SU-DHL-6 (cell line): ENCODE measurements around the gene TMEM232.

Source experiments
- H2AFZ ChIP-seq: fragments of 200-600 bp; sonication (generic); 2 replicates; pipeline ENCODE4 v1.6.1; 2014; ENCODE audit warnings: low read depth, mild to moderate bottlenecking, moderate library complexity, mixed read lengths, antibody characterized with exemption, low read length; ENCODE audit not compliant: severe bottlenecking
- H3F3A ChIP-seq: fragments of 200-600 bp; shearing (Covaris generic); 2 replicates; pipeline ENCODE4 v1.6.0; 2016; ENCODE audit warnings: antibody characterized with exemption, mild to moderate bottlenecking; ENCODE audit not compliant: insufficient read depth
- H3K27ac ChIP-seq: fragments of 200-600 bp; sonication (generic); 2 replicates; pipeline ENCODE4 v1.5.1; 2016; ENCODE audit warnings: low read depth, mild to moderate bottlenecking, low read length, moderate library complexity, mixed read lengths
- H3K27me3 ChIP-seq: fragments of 200-600 bp; sonication (generic), shearing (Covaris generic); 2 replicates; pipeline ENCODE4 v1.6.0; 2014; ENCODE audit warnings: mild to moderate bottlenecking, low read length
- H3K36me3 ChIP-seq: fragments of 200-600 bp; sonication (generic); 2 replicates; pipeline ENCODE4 v1.6.1; 2014; ENCODE audit warnings: mild to moderate bottlenecking, low read length, mixed read lengths
- H3K4me2 ChIP-seq: fragments of 300-600, 200-600 bp; shearing (Covaris generic), sonication (generic); 2 replicates; pipeline ENCODE4 v1.6.0; 2014; ENCODE audit warnings: low read length, low read depth, mild to moderate bottlenecking; ENCODE audit not compliant: poor library complexity, severe bottlenecking
- H3K4me3 ChIP-seq: fragments of 200-600 bp; sonication (generic); 2 replicates; pipeline ENCODE4 v1.5.1; 2014; ENCODE audit warnings: antibody characterized with exemption, low read length, mild to moderate bottlenecking, mixed read lengths; ENCODE audit not compliant: insufficient read depth, poor library complexity, severe bottlenecking
- H3K79me2 ChIP-seq: fragments of 200-600 bp; sonication (generic); 2 replicates; pipeline ENCODE4 v1.6.1; 2014; ENCODE audit warnings: mild to moderate bottlenecking, low read length, moderate library complexity; ENCODE audit not compliant: insufficient read depth
- H3K9ac ChIP-seq: fragments of 200-600 bp; sonication (generic); 2 replicates; pipeline ENCODE4 v1.7.0; 2014; ENCODE audit warnings: mild to moderate bottlenecking, low read length
- H3K9me2 ChIP-seq: fragments of 200-600 bp; sonication (generic); replicated peaks from 2 replicates; pipeline ENCODE4 v1.6.1; 2014; ENCODE audit warnings: low read length; ENCODE audit not compliant: insufficient read depth
- H3K9me3 ChIP-seq: fragments of 200-600 bp; sonication (generic); 2 replicates; pipeline ENCODE4 v1.6.1; 2014; ENCODE audit warnings: low read length, mixed read lengths; ENCODE audit not compliant: insufficient read depth
- H4K20me1 ChIP-seq: fragments of 200-600 bp; sonication (generic); 2 replicates; pipeline ENCODE4 v1.6.1; 2014; ENCODE audit warnings: low read depth, mild to moderate bottlenecking, antibody characterized with exemption, low read length, moderate library complexity, mixed read lengths
- CTCF ChIP-seq: fragments of 200-600 bp; sonication (generic); IDR thresholded peaks from one replicate; pipeline ENCODE4 v1.5.1; 2017; ENCODE audit warnings: antibody characterized with exemption, mild to moderate bottlenecking, low read length, moderate library complexity; ENCODE audit not compliant: insufficient read depth, poor library complexity, severe bottlenecking
- EZH2phosphoT487 ChIP-seq: fragments of 200-600 bp; sonication (generic), shearing (Covaris generic); conservative IDR thresholded peaks from 2 replicates; pipeline ENCODE4 v1.6.1; 2018; ENCODE audit warnings: mild to moderate bottlenecking, antibody characterized with exemption, low read length, moderate library complexity, mixed read lengths

The TMEM232 gene

GRCh38 chr5:110751902-110752762 is 25.7 kb upstream of the TMEM232 start:
- Histone ChIP-seq H3K9ac (no peak overlapping the region), H3K4me2 (peak overlapping the region; percentile 25), H2AFZ (no peak overlapping the region), H4K20me1 (no peaks in the 10 kb centered on the region), H3K27me3 (no peaks in the 10 kb centered on the region), H3K9me3 (no peaks in the 10 kb centered on the region), H3K4me3 (no peak overlapping the region), H3K27ac (peak overlapping the region; percentile 26; the same call in 1 of the 2 replicates), H3K9me2 (no peaks in the 10 kb centered on the region), H3K79me2 (no peaks in the 10 kb centered on the region), H3K36me3 (peaks cover 19% of the 10 kb centered on the region; the same call in 1 of the 2 replicates), H3F3A (peaks cover 18% of the 10 kb centered on the region; the same call in 1 of the 2 replicates)
- TF ChIP-seq CTCF (no peak), EZH2phosphoT487 (no peak)

- Histone ChIP-seq H3K9me3 (no peaks in the 10 kb centered on the region), H3K27ac (peak within 1 kb of the TSS; percentile 60), H3K36me3 (peaks cover 8% of the 10 kb centered on the region; the same call in 1 of the 2 replicates), H2AFZ (peak within 1 kb of the TSS; percentile 99), H4K20me1 (peaks cover 10% of the 10 kb centered on the region; the same call in 1 of the 2 replicates), H3K4me3 (peak within 1 kb of the TSS; percentile 100), H3F3A (no peaks in the 10 kb centered on the region; the same call in 1 of the 2 replicates), H3K9ac (peak within 1 kb of the TSS; percentile 95), H3K27me3 (0 out of 2 replicates have a peak, but pooled peaks cover 2% of the 10 kb centered on the region), H3K4me2 (peak within 1 kb of the TSS; percentile 99), H3K79me2 (peaks cover 38% of the 10 kb centered on the region), H3K9me2 (no peaks in the 10 kb centered on the region)
- no peak for TF ChIP-seq EZH2phosphoT487
Measured at GRCh38 chr5:110738812-110739651, 12.6 kb upstream of the TMEM232 start, which contains the start of gene SLC25A46. Gene SLC25A46, plus strand, starts transcription at chr5:110739007. Its CDS starts 113 bp downstream, at chr5:110739120.

- Histone ChIP-seq H3K27me3 (0 out of 2 replicates have a peak, but pooled peaks cover 3% of the 10 kb centered on the region), H3K36me3 (peaks cover 7% of the 10 kb centered on the region; the same call in 1 of the 2 replicates), H3K9me3 (no peaks in the 10 kb centered on the region), H3K4me2 (peak overlapping the region; percentile 99), H3K9ac (peak overlapping the region; percentile 95), H4K20me1 (peaks cover 7% of the 10 kb centered on the region; the same call in 1 of the 2 replicates), H3K27ac (no peak overlapping the region), H3K79me2 (peaks cover 38% of the 10 kb centered on the region), H3F3A (no peaks in the 10 kb centered on the region; the same call in 1 of the 2 replicates), H3K9me2 (no peaks in the 10 kb centered on the region), H3K4me3 (peak overlapping the region; percentile 100), H2AFZ (peak overlapping the region; percentile 99)
- TF ChIP-seq CTCF (no peak), EZH2phosphoT487 (no peak)
Measured at GRCh38 chr5:110738503-110738811, 12.0 kb upstream of the TMEM232 start.
